ENCODE data around the gene APOL2.

DNA sequence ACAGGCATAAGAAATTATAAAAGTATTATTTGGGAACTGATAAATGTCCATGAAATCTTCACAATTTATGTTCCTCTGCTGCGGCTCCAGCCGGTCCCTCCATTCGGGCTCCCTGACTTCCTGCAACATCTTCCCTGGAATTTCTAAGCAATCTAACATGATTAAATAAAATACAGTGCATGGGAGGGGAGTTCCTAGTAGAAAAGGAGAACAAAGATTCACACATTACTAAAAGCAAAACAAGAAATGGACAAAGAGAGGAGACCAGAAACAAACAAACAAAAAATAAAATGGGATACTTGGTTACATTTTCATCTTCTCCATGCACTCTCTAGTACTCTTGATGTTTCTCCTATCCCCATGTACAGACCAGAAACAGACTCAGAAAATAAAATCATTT lies 29.1 kb downstream of the APOL2 start:
- TF ChIP-seq, protein P1, sequence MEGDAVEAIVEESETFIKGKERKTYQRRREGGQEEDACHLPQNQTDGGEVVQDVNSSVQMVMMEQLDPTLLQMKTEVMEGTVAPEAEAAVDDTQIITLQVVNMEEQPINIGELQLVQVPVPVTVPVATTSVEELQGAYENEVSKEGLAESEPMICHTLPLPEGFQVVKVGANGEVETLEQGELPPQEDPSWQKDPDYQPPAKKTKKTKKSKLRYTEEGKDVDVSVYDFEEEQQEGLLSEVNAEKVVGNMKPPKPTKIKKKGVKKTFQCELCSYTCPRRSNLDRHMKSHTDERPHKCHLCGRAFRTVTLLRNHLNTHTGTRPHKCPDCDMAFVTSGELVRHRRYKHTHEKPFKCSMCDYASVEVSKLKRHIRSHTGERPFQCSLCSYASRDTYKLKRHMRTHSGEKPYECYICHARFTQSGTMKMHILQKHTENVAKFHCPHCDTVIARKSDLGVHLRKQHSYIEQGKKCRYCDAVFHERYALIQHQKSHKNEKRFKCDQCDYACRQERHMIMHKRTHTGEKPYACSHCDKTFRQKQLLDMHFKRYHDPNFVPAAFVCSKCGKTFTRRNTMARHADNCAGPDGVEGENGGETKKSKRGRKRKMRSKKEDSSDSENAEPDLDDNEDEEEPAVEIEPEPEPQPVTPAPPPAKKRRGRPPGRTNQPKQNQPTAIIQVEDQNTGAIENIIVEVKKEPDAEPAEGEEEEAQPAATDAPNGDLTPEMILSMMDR (IDR thresholded peaks at IDR 0.05; ENCODE audit: borderline replicate concordance, extremely low read depth, low read length, poor library complexity, severe bottlenecking): no peak
- no peak for TF ChIP-seq EZH2 (IDR thresholded peaks at IDR 0.05; ENCODE audit: borderline replicate concordance, low read depth, low read length, severe bottlenecking)
